HepG2 (cell line): Measurements from ENCODE around the gene VPS11. TPM values are rescaled to one million over a fixed set of nuclear protein-coding genes. Genes with fewer than 3 reads are reported as not detected.

Experiments
- AHR ChIP-seq: IDR thresholded peaks from 2 replicates; pipeline ENCODE4 v1.6.1; 2018; ENCODE audit warnings: missing genetic modification reagents, missing compliant biosample characterization
- GMEB1 ChIP-seq: sonication (generic); formaldehyde crosslinking; IDR thresholded peaks from 2 replicates; pipeline ENCODE4 v1.5.1; 2020; ENCODE audit warnings: missing genetic modification reagents, mild to moderate bottlenecking, borderline replicate concordance
- MED8 ChIP-seq: sonication (generic); formaldehyde crosslinking; IDR thresholded peaks from 2 replicates; pipeline ENCODE4 v1.8.1; 2023; ENCODE audit warnings: mild to moderate bottlenecking, missing genetic modification reagents; ENCODE audit not compliant: insufficient replicate concordance
- RERE ChIP-seq: IDR thresholded peaks from 2 replicates; pipeline ENCODE4 v1.6.1; 2016; ENCODE audit warnings: low read depth, missing genetic modification reagents, missing compliant biosample characterization
- SYNCRIP ChIP-seq: fragments of 200-400 bp; formaldehyde crosslinking; IDR thresholded peaks from 2 replicates; pipeline ENCODE4 v1.6.1; 2018; ENCODE audit warnings: mild to moderate bottlenecking, low read depth, low read length; ENCODE audit not compliant: insufficient read depth
- TFE3 ChIP-seq: IDR thresholded peaks from 2 replicates; pipeline ENCODE4 v1.6.1; 2016
- ZGPAT ChIP-seq: IDR thresholded peaks from 2 replicates; pipeline ENCODE4 v1.6.1; 2016; ENCODE audit warnings: mild to moderate bottlenecking
- ZNF136 ChIP-seq: sonication (generic); formaldehyde crosslinking; IDR thresholded peaks from 2 replicates; pipeline ENCODE4 v1.8.1; 2022; ENCODE audit warnings: low read depth, mild to moderate bottlenecking, moderate library complexity, missing genetic modification reagents
- ZNF225 ChIP-seq: sonication (generic); formaldehyde crosslinking; IDR thresholded peaks from 2 replicates; pipeline ENCODE4 v1.4.0; 2020; ENCODE audit warnings: mild to moderate bottlenecking, missing genetic modification reagents
- ZNF362 ChIP-seq: sonication (generic); formaldehyde crosslinking; IDR thresholded peaks from 2 replicates; pipeline ENCODE4 v1.4.0; 2020; ENCODE audit warnings: missing genetic modification reagents, mild to moderate bottlenecking, borderline replicate concordance
- ZNF644 ChIP-seq: IDR thresholded peaks from 2 replicates; pipeline ENCODE4 v1.6.1; 2016; ENCODE audit warnings: low read depth
- ZNF710 ChIP-seq: sonication (generic); formaldehyde crosslinking; IDR thresholded peaks from 2 replicates; pipeline ENCODE4 v1.5.0; 2020; ENCODE audit warnings: mild to moderate bottlenecking, missing genetic modification reagents, borderline replicate concordance
- ZNF891 ChIP-seq: sonication (generic); formaldehyde crosslinking; IDR thresholded peaks from 2 replicates; pipeline ENCODE4 v1.5.0; 2020; ENCODE audit warnings: mild to moderate bottlenecking, missing genetic modification reagents
- polyA plus RNA-seq, 8 experiments: library from polyadenylated mRNA; depleted of rRNA in 3 of 8; stranded (reverse) in 7 of 8; unstranded in 1 of 8; fragments of >200 nt; fragmentation: Illumina TruSeq in 4 of 8; extraction: Trizol in 4 of 8; gene quantifications; 2 replicates each; pipeline versions ENCODE4 v1.2.1 to v1.2.3, GENCODE V29; 2011 to 2016; ENCODE audit warnings: low read depth in 4 of 8, missing spikeins in 1 of 8, mixed read lengths in 1 of 8; ENCODE audit not compliant: insufficient read depth in 1 of 8
- total RNA-seq, 5 experiments: library from RNA; depleted of rRNA; stranded (reverse); fragments of >200 nt; fragmentation: Illumina TruSeq; extraction: Trizol; gene quantifications; 2 replicates each; pipeline ENCODE4 v1.2.3, GENCODE V29; 2016; ENCODE audit warnings: low read depth in 1 of 5

VPS11 gene
- total and polyA plus RNA-seq, 2 of the 13 experiments (the other 11 are each of a cell fraction or from before 2014, with no cell fraction given): 13.7 to 21.6 TPM

- TF ChIP-seq RERE (no peak), ZNF362 (CRISPR knock-in tag) (no peak), AHR (no peak), ZNF891 (CRISPR knock-in tag) (no peak), ZNF644 (CRISPR knock-in tag) (no peak), ZNF136 (CRISPR knock-in tag) (no peak), TFE3 (CRISPR knock-in tag) (no peak), MED8 (no peak), ZNF225 (no peak), ZNF710 (CRISPR knock-in tag) (no peak), GMEB1 (CRISPR knock-in tag) (no peak), ZGPAT (CRISPR knock-in tag) (no peak), SYNCRIP (no peak)
These were observed 43.1 kb upstream of the VPS11 start (continued) for GRCh38 chr11:119024430-119025098.
